Panc1 (cell line): Measurements from ENCODE around the gene ZFP30. TPM values are rescaled to one million over a fixed set of nuclear protein-coding genes. Genes with fewer than 3 reads are reported as not detected.

Source experiments
- ATAC-seq: fragments of 200-7000 bp; cut with Tn5 transposase; 2 replicates; pipeline ENCODE4 v1.9.1; 2020; ENCODE audit warnings: mild to moderate bottlenecking, moderate library complexity
- BruUV-seq: library from RNA; stranded (reverse); fragments of 400-500 nt; replicated peaks from 2 replicates; lab custom pipeline; 2021; lab: Mats Ljungman, UMichigan
- CTCF ChIA-PET: fragments of 300-600 bp; sonication (Branson Sonifier 250); formaldehyde crosslinking; loops from one replicate; lab custom pipeline; 2022; ENCODE audit warnings: antibody characterized with exemption; lab: Charles Lee
- POLR2A ChIA-PET: fragments of 300-600 bp; sonication (Branson Sonifier 250); formaldehyde crosslinking; loops from one replicate; lab custom pipeline; 2022; ENCODE audit warnings: antibody characterized with exemption; lab: Charles Lee
- DNase-seq: peaks from one replicate; pipeline ENCODE4 v3.0.0-alpha.2; 2010; ENCODE audit warnings: low read depth, low spot score
- H3K27ac ChIP-seq: 2 replicates; pipeline ENCODE4 v1.5.1; 2011; ENCODE audit warnings: mild to moderate bottlenecking, low read length, inconsistent platforms
- H3K27me3 ChIP-seq: fragments of 200-500 bp; sonication (Bioruptor generic); 2 replicates; pipeline ENCODE4 v1.6.0; 2014; ENCODE audit warnings: low read length, inconsistent platforms; ENCODE audit not compliant: control insufficient read depth, insufficient read depth
- H3K36me3 ChIP-seq: fragments of 200-500 bp; sonication (Bioruptor generic); 2 replicates; pipeline ENCODE4 v1.5.1; 2014; ENCODE audit warnings: inconsistent platforms, mild to moderate bottlenecking, low read length, moderate library complexity; ENCODE audit not compliant: control insufficient read depth, insufficient read depth
- H3K4me1 ChIP-seq: 2 replicates; pipeline ENCODE4 v1.5.1; 2011; ENCODE audit warnings: inconsistent platforms, mild to moderate bottlenecking, low read length, moderate library complexity; ENCODE audit not compliant: control insufficient read depth, insufficient read depth
- H3K4me3 ChIP-seq, 2 experiments: 2 replicates each; pipeline ENCODE4 v1.5.1; 2011 to 2012; ENCODE audit warnings: low read depth in 2 of 2, low read length in 2 of 2, mild to moderate bottlenecking in 2 of 2, inconsistent platforms in 1 of 2, moderate library complexity in 1 of 2
- H3K9me3 ChIP-seq: fragments of 200-500 bp; sonication (Bioruptor generic); 2 replicates; pipeline ENCODE4 v1.5.1; 2014; ENCODE audit warnings: low read depth, mild to moderate bottlenecking, inconsistent platforms, low read length, moderate library complexity; ENCODE audit not compliant: control insufficient read depth, insufficient read depth
- CTCF ChIP-seq: fragments of 450-650 bp; IDR thresholded peaks from 2 replicates; pipeline ENCODE4 v1.5.1; 2017; ENCODE audit warnings: mild to moderate bottlenecking
- POLR2AphosphoS5 ChIP-seq: IDR thresholded peaks from 2 replicates; pipeline ENCODE4 v1.6.1; 2012; ENCODE audit warnings: mild to moderate bottlenecking, low read depth, low read length, moderate library complexity
- REST ChIP-seq, 2 experiments: IDR thresholded peaks; 2 replicates each; pipeline ENCODE4 v1.6.1; 2011 to 2012; ENCODE audit warnings: low read depth in 2 of 2, control low read depth in 1 of 2, low read length in 1 of 2, mild to moderate bottlenecking in 1 of 2, moderate library complexity in 1 of 2; ENCODE audit not compliant: insufficient read depth in 1 of 2
- SIN3A ChIP-seq: IDR thresholded peaks from 2 replicates; pipeline ENCODE4 v1.6.1; 2012; ENCODE audit warnings: low read depth, mild to moderate bottlenecking, low read length, moderate library complexity, borderline replicate concordance; ENCODE audit not compliant: insufficient read depth
- TCF7L2 ChIP-seq: IDR thresholded peaks from 2 replicates; pipeline ENCODE4 v1.6.1; 2011; ENCODE audit warnings: mild to moderate bottlenecking, low read depth, low read length, inconsistent platforms
- in situ Hi-C: cut with HindIII; loops from 2 replicates; pipeline ENCODE4 v1.10.0; 2016; ENCODE audit warnings: low sequenced_read_pairs, low pct_unique_long_range_greater_than_20kb
- intact Hi-C: fragments of 100-400 bp; cut with micrococcal nuclease; formaldehyde crosslinking; loops from one replicate; pipeline ENCODE4 v1.10.0; 2022; ENCODE audit not compliant: unreplicated experiment
- total RNA-seq: library from RNA; stranded (reverse); gene quantifications from one replicate; pipeline ENCODE4 v1.2.1, GENCODE V29; 2021; ENCODE audit not compliant: unreplicated experiment

ZFP30 gene
- total RNA-seq, 1 experiment from 2014 or later, result 22.0 TPM

DNA sequence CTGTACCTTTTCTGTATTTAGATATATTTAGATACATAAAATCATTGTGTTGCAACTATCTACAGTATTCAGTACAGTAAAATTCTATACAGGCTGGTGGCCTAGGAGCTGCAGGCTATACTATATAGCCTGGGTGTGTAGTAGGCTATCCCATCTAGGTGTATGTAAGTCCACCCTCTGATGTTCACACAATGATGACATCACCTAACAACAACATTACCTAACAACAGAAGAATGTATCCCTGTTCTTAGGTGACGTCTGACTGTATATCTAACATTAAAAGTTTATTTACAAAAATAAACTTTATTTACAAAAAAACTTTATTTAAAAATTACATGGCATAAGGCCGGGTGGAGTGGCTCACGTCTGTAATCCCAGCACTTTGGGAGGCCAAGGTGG is 28.3 kb upstream of the ZFP30 start:
- no peak for TF ChIP-seq SIN3A
- no peak for TF ChIP-seq POLR2AphosphoS5
- TF ChIP-seq TCF7L2, result no peak
- no peak for TF ChIP-seq CTCF
- TF ChIP-seq REST (IDR thresholded peaks at IDR 0.05; ENCODE audit: insufficient read depth in 1 of 2, low read depth in 2 of 2, low read length in 1 of 2), result no peak
- intact Hi-C loops, result no loop called here
- no peaks in the 10 kb centered on the region for H3K4me1 ChIP-seq
- H3K4me3 ChIP-seq, result no peak overlapping the region
- ChIA-PET POLR2A (no interaction called here), CTCF (no interaction called here)
- ATAC-seq (no peak), DNase-seq (no peak)
- BruUV-seq, result no TSS peak
- H3K9me3 ChIP-seq, result peaks cover 7% of the 10 kb centered on the region; the same call in 1 of the 2 replicates
- in situ Hi-C loops, result no loop called here
- H3K36me3 ChIP-seq, result no peaks in the 10 kb centered on the region
- H3K27me3 ChIP-seq, result no peaks in the 10 kb centered on the region
- no peak overlapping the region for H3K27ac ChIP-seq

DNA sequence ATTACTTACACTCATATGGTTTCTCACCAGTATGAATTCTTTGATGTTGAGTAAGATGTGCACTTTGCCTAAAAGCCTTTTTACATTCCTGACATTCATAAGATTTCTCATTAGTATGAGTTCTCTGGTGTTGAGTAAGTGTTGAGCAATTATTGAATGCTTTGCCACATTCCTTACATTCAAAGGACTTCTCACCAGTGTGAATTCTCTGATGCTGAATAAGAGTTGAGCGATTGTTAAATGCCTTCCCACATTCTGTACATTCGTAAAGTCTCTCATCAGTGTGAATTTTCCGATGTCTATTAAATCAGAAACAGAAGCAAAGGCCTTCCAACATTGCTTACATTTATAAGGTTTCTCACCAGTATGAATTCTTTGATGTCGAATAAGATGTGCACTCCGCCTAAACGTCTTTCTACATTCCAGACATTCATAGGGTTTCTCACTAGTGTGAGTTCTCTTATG is 14.2 kb upstream of the ZFP30 start:
- H3K9me3 ChIP-seq, result peaks cover 64% of the 10 kb centered on the region

More for the DNA sequence above, 14.2 kb upstream of the ZFP30 start:
- Histone ChIP-seq H3K27ac (no peak overlapping the region), H3K36me3 (no peaks in the 10 kb centered on the region), H3K27me3 (no peaks in the 10 kb centered on the region), H3K4me1 (no peaks in the 10 kb centered on the region), H3K4me3 (no peak overlapping the region)
- no peak for TF ChIP-seq SIN3A
- no peak for TF ChIP-seq TCF7L2
- no peak for TF ChIP-seq REST (IDR thresholded peaks at IDR 0.05; ENCODE audit: insufficient read depth in 1 of 2, low read depth in 2 of 2, low read length in 1 of 2)
- TF ChIP-seq CTCF, result no peak
- TF ChIP-seq POLR2AphosphoS5, result no peak
- ChIA-PET CTCF (no interaction called here), POLR2A (interaction anchor here (0.9 kb wide), 1 partner anchor 26 kb away, joined by 3 read pairs; no protein-coding TSS in a partner anchor)
- no TSS peak for BruUV-seq
- intact Hi-C loops, result no loop called here
- no peak for ATAC-seq
- in situ Hi-C loops, result no loop called here
- no peak for DNase-seq
